ENCODE results near the gene TMEM214. TPM values are rescaled to one million over a fixed set of nuclear protein-coding genes. Genes with fewer than 3 reads are reported as not detected.

Gene TMEM214
- total RNA-seq, 2 donors from 2014 or later = 21.0 to 41.0 TPM

- Histone ChIP-seq H3K27me3 (no peaks in the 10 kb centered on the region), H3K36me3 (no peaks in the 10 kb centered on the region), H3K4me3 (no peak overlapping the region), H3K27ac (peak overlapping the region; percentile 69 to 86), H3K4me1 (peaks cover 0 to 56% of the 10 kb centered on the region in 2 donors), H3K9me3 (no peaks in the 10 kb centered on the region)
- TF ChIP-seq CTCF (IDR thresholded peaks at IDR 0.05) = no peak
- no peak for DNase-seq (ENCODE audit: low spot score)
Observed at GRCh38 chr2:27081984-27082772, 49.4 kb downstream of the TMEM214 start.

- DNase-seq (ENCODE audit: low spot score) = no peak
- Histone ChIP-seq H3K27ac (no peak overlapping the region), H3K36me3 (no peaks in the 10 kb centered on the region), H3K4me3 (no peak overlapping the region), H3K9me3 (no peaks in the 10 kb centered on the region), H3K4me1 (peaks cover 0 to 60% of the 10 kb centered on the region in 2 donors), H3K27me3 (no peaks in the 10 kb centered on the region)
- TF ChIP-seq CTCF (IDR thresholded peaks at IDR 0.05) = no peak
Observed at GRCh38 chr2:27082773-27083409, 50.1 kb downstream of the TMEM214 start.

- H3K4me1 ChIP-seq = peaks cover 0 to 60% of the 10 kb centered on the region in 2 donors
- DNase-seq (ENCODE audit: low spot score) = no peak
Observed at GRCh38 chr2:27083410-27084296, 50.9 kb downstream of the TMEM214 start.

GRCh38 chr2:27084297-27085061 is 51.7 kb downstream of the TMEM214 start:
- Histone ChIP-seq H3K4me1 (peaks cover 0 to 54% of the 10 kb centered on the region in 2 donors), H3K27me3 (no peaks in the 10 kb centered on the region), H3K9me3 (no peaks in the 10 kb centered on the region), H3K36me3 (no peaks in the 10 kb centered on the region), H3K27ac (no peak overlapping the region), H3K4me3 (no peak overlapping the region)
- DNase-seq (ENCODE audit: low spot score) = no peak
- TF ChIP-seq CTCF (IDR thresholded peaks at IDR 0.05) = no peak

More at GRCh38 chr2:27083410-27084296, 50.9 kb downstream of the TMEM214 start:
- H3K36me3 ChIP-seq = no peaks in the 10 kb centered on the region
- no peak for TF ChIP-seq CTCF (IDR thresholded peaks at IDR 0.05)
- H3K27ac ChIP-seq = no peak overlapping the region
- no peak overlapping the region for H3K4me3 ChIP-seq
- no peaks in the 10 kb centered on the region for H3K27me3 ChIP-seq
- no peaks in the 10 kb centered on the region for H3K9me3 ChIP-seq

GRCh38 chr2:27085062-27085672 is 52.4 kb downstream of the TMEM214 start:
- H3K4me3 ChIP-seq = peak overlapping the region; percentile 54 to 74
- DNase-seq (ENCODE audit: low spot score) = no peak

More at GRCh38 chr2:27085062-27085672, 52.4 kb downstream of the TMEM214 start:
- no peaks in the 10 kb centered on the region for H3K36me3 ChIP-seq
- no peaks in the 10 kb centered on the region for H3K27me3 ChIP-seq
- peak overlapping the region; percentile 93 to 98 for H3K27ac ChIP-seq
- peaks cover 0 to 48% of the 10 kb centered on the region in 2 donors for H3K4me1 ChIP-seq
- H3K9me3 ChIP-seq = no peaks in the 10 kb centered on the region
- TF ChIP-seq CTCF (IDR thresholded peaks at IDR 0.05) = no peak
